GM12878 (cell line): ENCODE data around the gene MARCKSL1. TPM values are rescaled to one million over a fixed set of nuclear protein-coding genes. Genes with fewer than 3 reads are reported as not detected.

Source experiments
- ATAC-seq: fragments of 200-7000 bp; cut with Tn5 transposase; 3 replicates; pipeline ENCODE4 v1.9.1; 2020; ENCODE audit warnings: mild to moderate bottlenecking, moderate library complexity
- BruUV-seq: library from RNA; stranded (reverse); fragments of 400-500 nt; replicated peaks from 2 replicates; lab custom pipeline; 2021; lab: Mats Ljungman, UMichigan
- CTCF ChIA-PET: fragments of 300-600 bp; sonication (Branson Sonifier 250); formaldehyde crosslinking; extraction: SDS; loops from one replicate; lab custom pipeline; 2021; ENCODE audit warnings: inconsistent platforms; lab: Yijun Ruan, JAX
- POLR2A ChIA-PET: fragments of 350-600 bp; formaldehyde crosslinking; extraction: SDS; loops from one replicate; lab custom pipeline; 2021; ENCODE audit warnings: inconsistent platforms; lab: Charles Lee
- RAD21 ChIA-PET: fragments of 300-600 bp; sonication (Branson Sonifier 250); formaldehyde crosslinking; loops from one replicate; lab custom pipeline; 2023; ENCODE audit warnings: antibody characterized with exemption; ENCODE audit not compliant: unreplicated experiment; lab: Charles Lee
- SMC1A ChIA-PET: fragments of 300-600 bp; sonication (Branson Sonifier 250); formaldehyde crosslinking; loops from one replicate; lab custom pipeline; 2023; ENCODE audit not compliant: unreplicated experiment, uncharacterized antibody; lab: Charles Lee
- DNase-seq: peaks from one replicate; pipeline ENCODE4 v3.0.0-alpha.2; 2011; ENCODE audit warnings: low read depth, low spot score
- FAIRE-seq: peaks from 3 replicates; lab custom pipeline; 2011; peaks lifted over from hg19 to GRCh38; lab: Jason Lieb, UNC
- H2AFZ ChIP-seq: 2 replicates; pipeline ENCODE4 v1.6.0; 2011; ENCODE audit warnings: low read depth, low read length, control low read depth; ENCODE audit not compliant: control insufficient read depth
- H3K27ac ChIP-seq: 2 replicates; pipeline ENCODE4 v1.5.1; 2011; ENCODE audit warnings: control low read depth; ENCODE audit not compliant: control insufficient read depth, insufficient read depth
- H3K27me3 ChIP-seq, 2 experiments: replicated peaks in 1 of 2; 2 replicates each; pipeline versions ENCODE4 v1.6.0 to v1.6.1; 2011; ENCODE audit warnings: low read length in 1 of 2; ENCODE audit not compliant: control insufficient read depth in 2 of 2, insufficient read depth in 2 of 2
- H3K36me3 ChIP-seq, 2 experiments: 2 replicates each; pipeline ENCODE4 v1.5.1; 2011; ENCODE audit warnings: low read length in 1 of 2; ENCODE audit not compliant: control insufficient read depth in 2 of 2, insufficient read depth in 2 of 2
- H3K4me1 ChIP-seq: 2 replicates; pipeline ENCODE4 v1.6.1; 2011; ENCODE audit warnings: mild to moderate bottlenecking, low read length, moderate library complexity, mixed read lengths; ENCODE audit not compliant: control insufficient read depth, insufficient read depth
- H3K4me2 ChIP-seq: 2 replicates; pipeline ENCODE4 v1.6.0; 2011; ENCODE audit warnings: control low read depth; ENCODE audit not compliant: control insufficient read depth, insufficient read depth
- H3K4me3 ChIP-seq: fragments of 200-600 bp; sonication (generic); 2 replicates; pipeline ENCODE4 v1.5.1; 2016
- H3K79me2 ChIP-seq: 2 replicates; pipeline ENCODE4 v1.6.0; 2011; ENCODE audit warnings: low read length; ENCODE audit not compliant: control insufficient read depth, insufficient read depth
- H3K9ac ChIP-seq: 2 replicates; pipeline ENCODE4 v1.8.0; 2011; ENCODE audit warnings: low read length, control low read depth, mixed read lengths; ENCODE audit not compliant: control insufficient read depth, insufficient read depth
- H3K9me3 ChIP-seq: replicated peaks from 3 replicates; pipeline ENCODE4 v1.5.1; 2011; ENCODE audit warnings: mild to moderate bottlenecking, low read length; ENCODE audit not compliant: control insufficient read depth, insufficient read depth
- H4K20me1 ChIP-seq: 2 replicates; pipeline ENCODE4 v1.6.0; 2011; ENCODE audit not compliant: control insufficient read depth, insufficient read depth
- BCL3 ChIP-seq: IDR thresholded peaks from 2 replicates; pipeline ENCODE4 v1.6.1; 2011; ENCODE audit warnings: borderline replicate concordance, low read depth, mild to moderate bottlenecking, moderate library complexity, low read length; ENCODE audit not compliant: insufficient read depth, poor library complexity, severe bottlenecking
- BRCA1 ChIP-seq: IDR thresholded peaks from 2 replicates; pipeline ENCODE4 v1.6.1; 2011; ENCODE audit warnings: low read depth, low read length, improper control_type of control experiment
- FOXM1 ChIP-seq: IDR thresholded peaks from 2 replicates; pipeline ENCODE4 v1.6.1; 2012; ENCODE audit warnings: low read depth, mild to moderate bottlenecking, inconsistent platforms, low read length, moderate library complexity
- IRF4 ChIP-seq: IDR thresholded peaks from 2 replicates; pipeline ENCODE4 v1.6.1; 2011; ENCODE audit warnings: low read depth, low read length
- NBN ChIP-seq: fragments of 450-650 bp; IDR thresholded peaks from 2 replicates; pipeline ENCODE4 v1.6.1; 2016
- NFYA ChIP-seq: IDR thresholded peaks from 2 replicates; pipeline ENCODE4 v1.6.1; 2011; ENCODE audit warnings: low read depth, mild to moderate bottlenecking, low read length, improper control_type of control experiment, borderline replicate concordance
- PBX3 ChIP-seq: IDR thresholded peaks from 2 replicates; pipeline ENCODE4 v1.6.1; 2011; ENCODE audit warnings: mild to moderate bottlenecking, low read depth, low read length, moderate library complexity; ENCODE audit not compliant: insufficient replicate concordance
- SIX5 ChIP-seq: IDR thresholded peaks from 2 replicates; pipeline ENCODE4 v1.6.1; 2011; ENCODE audit warnings: mild to moderate bottlenecking, low read depth, low read length, moderate library complexity; ENCODE audit not compliant: severe bottlenecking
- SMAD5 ChIP-seq: IDR thresholded peaks from 2 replicates; pipeline ENCODE4 v1.6.1; 2016; ENCODE audit warnings: antibody characterized with exemption, low read depth
- SREBF1 ChIP-seq: IDR thresholded peaks from 2 replicates; pipeline ENCODE4 v1.6.1; 2012; ENCODE audit warnings: mild to moderate bottlenecking, low read length
- STAT3 ChIP-seq: IDR thresholded peaks from 2 replicates; pipeline ENCODE4 v1.6.1; 2011; ENCODE audit warnings: low read depth, low read length, improper control_type of control experiment
- ZNF592 ChIP-seq: fragments of 450-650 bp; IDR thresholded peaks from 2 replicates; pipeline ENCODE4 v1.6.1; 2017; ENCODE audit warnings: mild to moderate bottlenecking, moderate library complexity
- WGBS: methylation state at CpG from one replicate; pipeline ENCODE4 v1.1.6; 2016; ENCODE audit warnings: low lambda C conversion rate; ENCODE audit not compliant: insufficient replicate concordance, insufficient coverage; ENCODE audit errors: missing lambda C conversion rate; 5-methylcytosine and 5-hydroxymethylcytosine counted together
- in situ Hi-C: fragments of 300-500 bp; cut with MboI; formaldehyde crosslinking; loops from 9 replicates; pipeline ENCODE4 v1.14.3; 2018; ENCODE audit warnings: mixed read lengths
- intact Hi-C: fragments of 100-400 bp; cut with micrococcal nuclease; formaldehyde crosslinking; loops from one replicate; pipeline ENCODE4 v1.14.2; 2022; ENCODE audit not compliant: unreplicated experiment
- polyA plus RNA-seq, 11 experiments: library from polyadenylated mRNA; depleted of rRNA in 4 of 11; unstranded in 6 of 11; stranded (reverse) in 5 of 11; fragments of >200 nt; fragmentation: Nextera tagmentation in 4 of 11; fragmentation: Illumina TruSeq in 1 of 11; extraction: Ambion mirVana in 4 of 11; extraction: Trizol in 1 of 11; gene quantifications; 1 replicate in 1 of 11; 2 replicates in 10 of 11; pipeline versions ENCODE4 v1.2.1 to v1.2.3, GENCODE V29; 2011 to 2016; ENCODE audit warnings: inconsistent platforms in 2 of 11, missing spikeins in 2 of 11, low read depth in 1 of 11
- total RNA-seq, 4 experiments: library from RNA; depleted of rRNA in 3 of 4; stranded (reverse); fragments of >200 nt in 3 of 4; fragmentation: Illumina TruSeq in 1 of 4; extraction: Trizol in 1 of 4; gene quantifications; 2 replicates each; pipeline versions ENCODE4 v1.2.1 to v1.2.3, GENCODE V29; 2013 to 2021

The MARCKSL1 gene
- total and polyA plus RNA-seq, 10 of the 15 experiments (the other 5 are each of a cell fraction or from before 2014, with no cell fraction given), result 14.5 to 225 (median 158) TPM

DNA sequence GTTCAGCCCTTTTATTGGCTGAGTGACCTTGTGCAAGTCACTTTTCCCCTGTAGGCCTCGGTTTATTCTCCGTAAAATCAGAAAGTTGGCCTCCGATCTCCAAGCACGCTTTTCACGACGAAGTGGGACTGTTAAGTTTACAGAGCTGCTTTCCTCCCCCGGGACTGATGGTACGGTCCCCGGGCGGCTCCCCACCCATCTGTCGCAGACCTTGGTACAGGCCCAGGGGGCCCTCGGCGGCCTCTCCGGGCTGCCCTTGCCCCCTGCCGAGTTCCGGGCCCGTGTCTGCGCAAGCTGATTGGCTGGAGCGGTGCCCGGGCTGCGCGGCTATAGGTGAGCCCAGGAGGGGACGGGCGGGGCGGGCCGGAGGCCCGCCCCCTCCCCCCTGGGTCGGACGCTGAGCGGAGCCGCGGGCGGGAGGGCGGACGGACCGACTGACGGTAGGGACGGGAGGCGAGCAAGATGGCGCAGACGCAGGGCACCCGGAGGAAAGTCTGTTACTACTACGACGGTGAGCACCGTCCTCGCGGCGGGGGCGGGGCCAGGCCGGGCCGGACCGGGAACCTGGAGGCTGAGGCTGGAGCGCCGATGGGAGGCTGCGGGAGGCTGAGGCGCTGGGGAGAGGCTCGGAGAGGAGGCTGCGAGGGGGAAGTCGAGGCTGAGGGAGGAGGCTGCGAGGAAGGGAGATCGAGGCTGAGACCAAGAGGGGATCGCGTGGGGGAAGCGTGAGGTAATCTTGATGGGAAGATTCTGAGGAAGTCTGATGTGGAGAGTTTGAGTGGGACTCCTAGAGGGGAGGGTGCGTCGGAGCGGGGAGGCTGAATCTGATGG, 44.1 kb downstream of the MARCKSL1 start, which contains the start of gene HDAC1:
Gene HDAC1, plus strand, starts transcription at position 376 of the 831 bp plus-strand sequence. Its CDS starts 87 bp downstream, at position 463.
- CTCF ChIA-PET, result interaction anchor here (0.7 to 2.6 kb wide), 12 partner anchors 20 to 184 kb away, joined by 3 to 17 read pairs (median 6); partner anchors contain the start of genes KPNA6 and LCK
- ATAC-seq (peak; percentile 99), FAIRE-seq (peak; percentile 87), DNase-seq (peak; percentile 83)
- POLR2A ChIA-PET, result interaction anchor here (0.5 to 2.5 kb wide), 20 partner anchors 14 to 527 kb away, joined by 3 to 16 read pairs (median 4); partner anchors contain the start of genes BSDC1, CCDC28B, KPNA6 and MARCKSL1
- in situ Hi-C loops, result no loop called here
- WGBS, result under 1% methylated on average over 52 of the region's 67 CpGs
- Histone ChIP-seq H3K4me1 (peaks cover 3% of the 10 kb centered on the region; the same call in 1 of the 2 replicates), H3K9ac (peak within 1 kb of the TSS; percentile 86), H3K79me2 (peaks cover 47% of the 10 kb centered on the region), H3K9me3 (no peaks in the 10 kb centered on the region), H3K36me3 (no peaks in the 10 kb centered on the region), H3K27ac (peak within 1 kb of the TSS; percentile 92), H3K4me3 (peak within 1 kb of the TSS; percentile 100), H3K4me2 (peak within 1 kb of the TSS; percentile 91), H3K27me3 (no peaks in the 10 kb centered on the region), H2AFZ (peak within 1 kb of the TSS; percentile 95), H4K20me1 (no peaks in the 10 kb centered on the region)
- SMC1A ChIA-PET, result interaction anchor here (0.7 to 2.9 kb wide), 12 partner anchors 20 to 103 kb away, joined by 3 to 18 read pairs (median 6); partner anchors contain the start of gene LCK
- RAD21 ChIA-PET, result interaction anchor here (0.6 to 4.3 kb wide), 17 partner anchors 11 to 184 kb away, joined by 3 to 25 read pairs (median 4); partner anchors contain the start of genes EIF3I, KPNA6, LCK and MARCKSL1
- BruUV-seq, result no TSS peak
- intact Hi-C loops, result loop anchor here (2.0 kb wide), 1 partner anchor 37 kb away; no protein-coding TSS in a partner anchor
- no peak for TF ChIP-seq ZNF592
- peak; percentile 95 for TF ChIP-seq SREBF1
- TF ChIP-seq SIX5, result peak; percentile 52
- no peak for TF ChIP-seq BCL3
- TF ChIP-seq FOXM1, result no peak; the same call in 1 of the 2 replicates
- TF ChIP-seq BRCA1, result no peak
- no peak for TF ChIP-seq IRF4
- TF ChIP-seq NBN, result peak; percentile 71
- TF ChIP-seq STAT3, result no peak
- peak; percentile 13 for TF ChIP-seq PBX3
- peak; percentile 59; the same call in 1 of the 2 replicates for TF ChIP-seq SMAD5
- no peak for TF ChIP-seq NFYA
